ENCODE data around the gene OR6C68.
"Not testable (repeated sequence)": the region's sequence is repeated elsewhere in the genome, so short reads cannot be mapped to it uniquely, and the experiment has no call there.

Gene OR6C68

DNA sequence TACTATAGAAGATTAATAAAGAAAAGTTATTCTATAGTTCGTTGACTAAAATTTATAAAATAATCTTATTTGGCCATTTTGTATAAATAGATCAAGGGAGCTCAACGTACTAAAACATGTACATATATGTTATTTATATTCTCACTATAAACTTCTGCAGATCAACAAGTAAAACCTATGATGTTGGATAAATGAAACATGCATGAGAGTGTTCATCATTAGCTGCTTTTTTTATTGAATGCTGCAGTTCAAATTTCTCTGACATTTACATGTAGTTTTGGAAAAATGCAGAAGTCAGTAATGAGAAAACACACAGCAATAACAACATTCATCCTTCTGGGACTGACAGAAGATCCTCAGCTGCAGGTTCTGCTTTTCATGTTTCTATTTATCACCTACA lies at the start of gene OR6C68:
TSS of gene OR6C68 (plus strand) at position 301 of the 400 bp plus-strand sequence. CDS start at position 301, 0 bp downstream.
- DNase-seq (ENCODE audit: low read depth, low spot score): no peak

DNA sequence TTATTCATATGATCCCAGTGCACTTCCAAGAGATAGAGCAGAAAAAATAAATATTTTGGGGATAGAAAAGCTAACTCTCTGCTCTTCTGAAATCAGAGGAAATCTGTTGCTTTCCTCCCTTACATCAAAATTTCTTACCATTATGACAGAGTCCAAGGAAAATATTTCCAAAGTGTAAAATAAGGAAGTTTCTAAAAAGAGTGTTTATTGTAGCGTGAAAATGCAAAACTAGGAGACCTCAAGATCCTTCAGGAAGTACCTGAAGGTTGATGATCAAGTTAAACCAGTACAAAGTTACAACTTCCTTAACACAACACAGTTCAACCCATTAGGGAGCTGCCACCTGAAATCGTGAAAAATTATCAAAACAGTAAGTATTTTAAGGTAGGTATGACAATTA lies 48.4 kb upstream of the OR6C68 start, which contains the start of gene OR6C2:
TSS of gene OR6C2 (plus strand) at position 301 of the 400 bp plus-strand sequence. CDS start 8,138 bp downstream, outside the sequence.
- no peak for DNase-seq (ENCODE audit: low read depth, low spot score)

DNA sequence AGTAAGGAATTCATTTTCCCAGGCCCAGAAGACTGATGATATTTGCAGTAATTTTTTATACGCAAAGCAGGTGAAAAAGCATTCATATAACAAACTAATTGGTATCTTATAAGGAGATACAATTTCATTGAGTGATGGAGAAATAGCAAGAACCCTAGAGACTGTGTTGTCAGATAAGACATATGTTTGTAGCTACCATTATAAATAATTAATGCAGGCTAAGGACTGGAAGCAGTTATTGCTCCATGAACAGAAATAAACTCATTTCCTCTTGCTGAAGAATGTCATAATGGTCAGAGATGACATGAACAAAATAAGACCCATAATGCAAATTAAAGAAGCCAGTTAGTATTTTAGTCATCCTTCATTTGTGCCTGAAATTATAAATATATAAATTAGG lies 46.8 kb upstream of the OR6C68 start:
- no peak for DNase-seq (ENCODE audit: low read depth, low spot score)

DNA sequence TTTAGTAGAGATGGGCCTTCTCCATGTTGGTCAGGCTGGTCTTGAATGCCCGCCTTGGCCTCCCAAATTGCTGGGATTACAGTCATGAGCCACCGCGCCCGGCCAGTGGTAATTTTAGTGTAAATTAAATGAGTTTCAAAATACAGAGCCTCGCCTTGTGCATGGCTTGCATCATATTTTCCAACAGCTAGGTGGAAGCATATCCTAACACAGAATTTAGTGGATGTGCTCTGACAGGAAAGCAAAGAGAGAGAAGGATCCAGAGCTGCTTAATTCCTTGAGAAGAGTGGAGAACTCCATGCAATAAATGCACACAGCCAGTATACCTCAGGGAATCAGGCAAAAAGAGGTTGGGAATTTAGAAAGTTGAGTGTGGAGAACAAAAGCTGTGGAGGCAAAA lies 45.9 kb upstream of the OR6C68 start:
- DNase-seq (ENCODE audit: low read depth, low spot score): no peak

DNA sequence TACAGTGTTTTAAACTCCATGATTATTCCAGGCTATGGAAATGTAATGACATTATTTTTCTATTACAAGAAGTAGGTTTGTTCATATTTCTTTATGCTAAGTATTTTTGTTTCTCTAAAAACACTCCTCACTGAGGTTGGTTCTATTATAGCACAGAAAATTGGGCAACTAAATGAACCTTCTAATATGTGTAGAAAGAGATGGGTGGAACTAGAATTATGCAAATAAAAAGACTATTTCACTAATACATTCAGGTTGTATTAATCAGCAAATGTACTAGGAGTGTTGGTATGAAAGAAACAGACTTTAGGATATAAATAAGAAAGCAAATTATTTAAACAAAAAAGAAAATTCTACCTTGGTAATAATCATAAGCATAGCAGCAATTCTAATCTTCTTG lies 43.4 kb upstream of the OR6C68 start:
- no peak for DNase-seq (ENCODE audit: low read depth, low spot score)

DNA sequence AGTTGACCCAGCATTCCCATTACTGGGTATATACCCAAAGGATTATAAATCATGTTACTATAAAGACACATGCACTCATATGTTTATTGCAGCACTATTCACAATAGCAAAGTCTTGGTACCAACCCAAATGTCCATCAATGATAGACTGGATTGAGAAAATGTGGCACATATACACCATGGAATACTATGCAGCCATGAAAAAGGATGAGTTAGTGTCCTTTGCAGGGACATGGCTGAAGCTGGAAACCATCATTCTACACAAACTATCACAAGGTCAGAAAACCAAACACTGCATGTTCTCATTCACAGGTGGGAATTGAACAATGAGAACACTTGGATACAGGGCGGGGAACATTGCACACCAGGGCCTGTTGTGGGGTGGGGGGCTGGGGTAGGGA lies 27.3 kb upstream of the OR6C68 start:
- not testable (repeated sequence) for DNase-seq (ENCODE audit: low read depth, low spot score)

DNA sequence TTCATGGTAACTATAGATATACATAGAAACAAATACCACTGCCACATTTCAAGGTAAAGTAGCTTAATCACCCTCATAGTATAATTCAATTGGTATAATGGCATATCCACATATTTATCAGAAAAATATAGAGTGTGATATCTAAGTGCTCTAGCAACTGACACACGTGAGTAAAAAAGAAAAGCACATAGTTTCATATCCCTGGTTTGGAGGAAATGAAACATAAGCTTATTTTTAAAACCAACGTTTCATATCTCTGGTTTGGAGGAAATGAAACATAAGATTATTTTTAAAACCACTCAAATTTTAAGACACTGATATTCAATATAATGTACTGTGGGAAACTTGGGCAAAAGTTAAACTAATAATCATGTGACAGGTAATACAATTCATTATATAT lies 24.3 kb upstream of the OR6C68 start:
- no peak for DNase-seq (ENCODE audit: low read depth, low spot score)

DNA sequence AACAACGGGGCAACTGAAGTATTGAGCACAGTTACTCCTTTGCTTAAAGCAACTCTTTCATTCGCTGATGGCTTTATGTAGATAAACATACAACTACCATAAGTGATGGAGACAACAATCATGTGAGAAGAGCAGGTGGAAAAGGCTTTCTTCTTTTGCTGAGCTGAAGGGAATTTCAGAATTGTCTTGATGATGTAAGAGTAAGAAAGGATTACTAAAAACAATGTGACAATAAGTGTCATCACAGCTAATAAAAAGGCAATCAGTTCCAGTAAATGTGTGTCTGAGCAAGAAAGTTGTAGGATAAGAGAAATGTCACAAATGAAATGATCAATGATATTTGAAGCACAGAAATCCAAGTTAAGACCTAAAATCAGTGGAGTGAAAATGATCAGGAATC lies 22.9 kb upstream of the OR6C68 start:
- no peak for DNase-seq (ENCODE audit: low read depth, low spot score)

DNA sequence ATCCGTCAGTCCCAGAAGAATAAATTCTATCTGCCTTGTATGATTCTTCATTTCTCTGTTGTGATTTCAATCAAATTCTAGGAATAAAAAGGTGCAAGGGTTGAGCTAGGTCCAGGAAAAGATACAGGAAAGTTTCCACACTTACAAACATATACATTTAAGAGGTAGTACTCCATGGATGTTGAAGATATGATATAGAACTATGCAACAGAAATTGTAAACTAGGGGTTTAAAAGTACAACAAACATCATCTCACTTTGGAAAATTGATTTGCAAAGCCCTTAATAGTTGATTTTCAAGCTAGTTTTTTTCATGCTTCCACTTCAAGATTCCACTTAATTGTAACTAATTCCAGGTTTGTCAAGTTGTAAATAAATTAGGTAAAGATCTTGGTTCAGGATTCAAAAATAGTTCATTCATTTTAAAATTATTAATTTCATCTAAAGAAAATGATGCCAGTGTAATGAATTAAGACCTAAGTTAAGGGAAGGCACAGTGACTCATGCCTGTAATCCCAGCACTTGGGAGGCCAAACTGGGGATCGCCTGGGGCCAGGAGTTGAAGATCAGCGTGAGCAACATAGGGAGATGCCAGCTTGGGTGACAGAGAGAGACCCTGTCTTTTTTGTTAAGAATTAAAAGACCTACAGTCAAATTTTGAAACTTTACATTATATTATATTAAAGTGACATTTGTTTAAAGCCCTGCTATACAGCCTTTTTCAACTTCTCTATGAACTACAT lies 21.9 kb upstream of the OR6C68 start, which contains the start of gene OR6C70:
TSS of gene OR6C70 (minus strand) at position 51 of the 742 bp plus-strand sequence. CDS start at position 51, 0 bp downstream.
- no peak for DNase-seq (ENCODE audit: low read depth, low spot score)

DNA sequence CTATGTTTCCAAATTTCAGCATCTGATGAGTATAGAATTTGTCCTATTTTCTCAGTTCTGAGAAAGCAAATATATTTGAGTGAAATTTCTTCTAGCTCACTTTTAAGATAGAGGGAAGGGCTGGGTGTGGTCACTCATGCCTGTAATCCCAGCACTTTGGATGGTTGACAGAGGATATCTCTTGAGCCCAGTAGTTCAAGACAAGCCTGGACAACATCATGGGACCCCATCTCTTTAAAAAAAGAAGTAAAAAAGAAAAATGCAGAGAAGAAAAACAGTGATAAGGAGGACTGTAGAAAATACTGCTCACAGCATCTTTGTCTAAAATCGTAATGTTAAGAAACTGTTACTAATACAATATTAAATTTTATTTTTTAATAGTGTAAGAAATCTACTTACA lies 19.9 kb upstream of the OR6C68 start:
- DNase-seq (ENCODE audit: low read depth, low spot score): no peak

DNA sequence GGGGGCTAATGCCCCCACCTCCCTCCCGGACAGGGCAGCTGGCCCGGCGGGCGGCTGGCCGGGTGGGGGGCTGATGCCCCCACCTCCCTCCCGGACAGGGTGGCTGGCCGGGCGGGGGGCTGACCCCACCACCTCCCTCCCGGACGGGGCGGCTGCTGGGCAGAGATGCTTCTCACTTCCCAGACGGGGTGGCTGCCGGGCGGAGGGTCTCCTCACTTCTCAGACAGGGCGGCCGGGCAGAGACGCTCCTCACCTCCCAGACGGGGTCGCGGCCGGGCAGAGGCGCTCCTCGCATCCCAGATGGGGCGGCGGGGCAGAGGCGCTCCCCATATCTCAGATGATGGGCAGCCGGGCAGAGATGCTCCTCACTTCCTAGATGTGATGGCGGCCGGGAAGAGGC lies 13.0 kb upstream of the OR6C68 start:
- not testable (repeated sequence) for DNase-seq (ENCODE audit: low read depth, low spot score)

DNA sequence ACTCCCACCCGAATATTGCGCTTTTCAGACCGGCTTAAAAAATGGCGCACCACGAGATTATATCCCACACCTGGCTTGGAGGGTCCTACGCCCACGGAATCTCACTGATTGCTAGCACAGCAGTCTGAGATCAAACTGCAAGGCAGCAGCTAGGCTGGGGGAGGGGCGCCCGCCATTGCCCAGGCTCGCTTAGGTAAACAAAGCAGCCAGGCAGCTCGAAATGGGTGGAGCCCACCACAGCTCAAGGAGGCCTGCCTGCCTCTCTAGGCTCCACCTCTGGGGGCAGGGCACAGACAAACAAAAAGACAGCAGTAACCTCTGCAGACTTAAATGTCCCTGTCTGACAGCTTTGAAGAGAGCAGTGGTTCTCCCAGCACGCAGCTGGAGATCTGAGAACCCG lies 7.9 kb upstream of the OR6C68 start:
- not testable (repeated sequence) for DNase-seq (ENCODE audit: low read depth, low spot score)

DNA sequence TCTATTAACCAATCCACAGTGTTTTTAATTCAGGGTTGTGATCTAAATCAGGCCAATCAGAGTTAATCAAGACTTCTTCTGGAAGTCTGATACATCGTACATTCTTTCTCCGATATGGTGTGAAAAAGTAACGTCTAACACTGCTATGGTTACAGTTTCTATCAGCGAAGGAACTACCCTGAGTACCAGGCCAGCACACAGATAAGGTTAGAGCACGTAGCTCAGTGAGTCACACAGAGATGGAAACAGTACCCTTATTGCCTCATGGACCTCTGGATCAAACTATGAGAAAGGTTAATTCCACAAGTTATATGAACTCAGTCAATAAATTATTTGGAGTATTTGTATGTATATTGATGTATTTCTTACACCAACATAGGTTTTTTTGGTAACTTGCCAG lies 3.3 kb downstream of the OR6C68 start:
- no peak for DNase-seq (ENCODE audit: low read depth, low spot score)

DNA sequence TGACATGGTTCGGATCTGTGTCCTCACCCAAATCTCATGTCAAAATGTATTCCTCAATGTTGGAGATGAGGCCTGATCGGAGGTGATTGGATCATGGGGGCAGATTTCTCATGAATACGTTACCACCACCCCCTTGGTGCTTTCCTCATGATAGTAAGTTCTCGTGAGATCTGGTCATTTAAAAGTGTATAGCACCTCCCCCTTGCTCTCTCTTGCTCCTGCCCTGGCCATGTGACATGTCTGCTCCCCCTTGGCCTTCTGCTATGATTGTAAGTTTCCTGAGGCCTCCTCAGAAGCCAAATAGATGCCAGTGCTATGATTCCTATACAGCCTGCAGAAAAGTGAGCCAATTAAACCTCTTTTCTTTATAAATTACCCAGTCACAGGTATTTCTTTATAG lies 7.1 kb downstream of the OR6C68 start:
- DNase-seq (ENCODE audit: low read depth, low spot score): no peak

DNA sequence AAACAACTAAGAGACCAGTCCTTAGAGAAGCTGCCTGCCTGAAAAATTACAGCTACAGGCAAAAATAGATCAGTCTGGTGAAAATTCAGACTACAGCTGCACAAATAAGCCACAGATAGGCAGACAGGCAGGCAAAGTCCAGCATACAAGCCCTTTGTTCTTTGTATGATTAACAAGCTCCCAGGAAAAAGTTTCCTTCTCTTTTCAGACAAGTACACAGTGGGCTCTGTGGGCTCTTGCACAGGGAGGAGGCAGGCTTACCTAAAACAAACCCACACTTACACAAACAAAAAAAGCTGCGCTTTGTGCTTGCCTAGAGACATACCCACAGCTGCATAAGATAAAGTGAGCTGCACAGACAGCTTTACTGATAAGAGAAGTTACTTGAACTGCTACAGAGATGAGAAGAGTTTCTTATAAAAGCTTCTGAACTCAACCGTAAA lies 7.7 kb downstream of the OR6C68 start:
- no peak for DNase-seq (ENCODE audit: low read depth, low spot score)

DNA sequence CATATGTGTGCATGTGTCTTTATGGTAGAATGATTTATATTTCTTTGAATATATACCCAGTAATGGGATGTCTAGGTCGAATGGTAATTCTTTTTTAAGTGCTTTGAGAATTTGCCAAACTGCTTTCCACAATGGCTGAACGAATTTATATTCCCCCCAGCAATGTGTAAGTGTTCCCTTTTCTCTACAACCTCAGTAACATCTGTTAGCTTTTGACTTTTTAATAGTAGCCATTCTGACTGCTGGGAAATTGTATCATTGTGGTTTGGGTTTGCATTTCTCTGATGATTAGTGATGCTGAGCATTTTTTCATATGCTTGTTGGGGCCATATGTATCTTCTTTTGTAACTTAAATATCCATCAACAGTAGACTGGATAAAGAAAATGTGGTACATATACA lies 9.4 kb downstream of the OR6C68 start:
- no peak for DNase-seq (ENCODE audit: low read depth, low spot score)

DNA sequence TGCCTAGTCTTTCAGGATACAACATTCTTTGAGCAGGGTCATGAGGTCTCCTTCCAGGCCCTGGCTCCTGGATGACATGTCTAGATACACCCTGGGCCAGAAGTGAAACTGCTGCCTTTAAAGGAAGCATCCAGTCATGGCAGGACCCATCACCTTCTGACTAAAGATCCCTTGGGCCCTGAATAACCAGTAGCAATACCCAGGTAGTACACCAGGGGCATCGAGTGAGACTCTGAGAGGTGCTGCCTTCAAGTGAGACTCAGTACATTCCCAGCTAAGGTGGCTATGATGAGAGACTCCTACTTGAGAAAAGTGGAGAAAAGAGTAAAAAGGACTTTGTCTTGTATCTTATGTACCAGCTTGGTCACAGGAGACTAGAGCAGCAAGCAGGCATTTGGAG lies 23.5 kb downstream of the OR6C68 start:
- DNase-seq (ENCODE audit: low read depth, low spot score): no peak

DNA sequence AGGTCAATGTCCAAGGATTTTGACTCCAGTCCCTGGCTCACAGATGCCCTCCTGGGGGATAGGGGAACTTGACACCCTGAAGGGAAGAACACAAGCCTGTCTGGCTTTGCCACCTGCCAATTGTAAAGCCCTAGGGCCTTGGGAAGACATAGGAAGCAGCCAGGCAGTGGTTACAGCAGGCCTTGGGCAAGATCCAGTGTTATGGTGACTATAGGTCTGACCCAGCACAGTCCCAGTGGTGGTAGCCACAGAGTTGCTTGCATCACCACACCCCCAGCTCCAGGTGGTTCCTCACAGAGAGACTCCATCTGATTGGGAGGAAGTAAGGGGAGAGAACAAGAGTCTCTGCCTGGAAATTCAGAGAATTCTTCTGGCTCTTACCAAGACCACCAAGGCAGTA lies 24.2 kb downstream of the OR6C68 start:
- no peak for DNase-seq (ENCODE audit: low read depth, low spot score)
